Activated CD8-positive, alpha-beta memory T cell treated with anti-CD3 and anti-CD28 coated beads, Interleukin-2, amount 10 ng/mL, durations not matched to agents 7 days and 5 days (primary cell): ENCODE measurements around the gene BTRC. TPM values are rescaled to one million over a fixed set of nuclear protein-coding genes. Genes with fewer than 3 reads are reported as not detected.
A peak's percentile ranks its signal among the peaks of the same experiment; 100 is the strongest.

Source experiments
- ATAC-seq: fragments of 150-1000 bp; cut with Tn5 transposase; one replicate; pipeline ENCODE4 v1.10.0; 2021; ENCODE audit warnings: moderate library complexity
- CTCF ChIA-PET: fragments of 350-600 bp; sonication (Branson Sonifier 250); formaldehyde crosslinking; loops from one replicate; lab custom pipeline; 2021; ENCODE audit warnings: antibody characterized with exemption; lab: Charles Lee
- DNase-seq: peaks from one replicate; pipeline ENCODE4 v3.0.0-alpha.2; 2020
- H3K27ac Mint-ChIP-seq: one replicate; pipeline ENCODE4 v1.8.0; 2021; ENCODE audit warnings: mild to moderate bottlenecking, mixed read lengths
- H3K27me3 Mint-ChIP-seq: one replicate; pipeline ENCODE4 v1.8.0; 2021; ENCODE audit warnings: mixed read lengths
- H3K36me3 Mint-ChIP-seq: one replicate; pipeline ENCODE4 v1.8.0; 2021; ENCODE audit warnings: mild to moderate bottlenecking, mixed read lengths
- H3K4me1 Mint-ChIP-seq: one replicate; pipeline ENCODE4 v1.8.0; 2021; ENCODE audit warnings: mixed read lengths
- H3K4me3 Mint-ChIP-seq: one replicate; pipeline ENCODE4 v1.8.0; 2021; ENCODE audit warnings: mild to moderate bottlenecking, moderate library complexity, mixed read lengths
- H3K9me3 Mint-ChIP-seq: one replicate; pipeline ENCODE4 v1.8.0; 2022; ENCODE audit warnings: low read depth, mixed read lengths
- total RNA-seq, 2 experiments: library from RNA; stranded (reverse); gene quantifications; one replicate each; pipeline ENCODE4 v1.2.3, GENCODE V29; 2021

The BTRC gene
- total RNA-seq, 2 experiments from 2014 or later = 10.9 to 13.8 TPM

DNA sequence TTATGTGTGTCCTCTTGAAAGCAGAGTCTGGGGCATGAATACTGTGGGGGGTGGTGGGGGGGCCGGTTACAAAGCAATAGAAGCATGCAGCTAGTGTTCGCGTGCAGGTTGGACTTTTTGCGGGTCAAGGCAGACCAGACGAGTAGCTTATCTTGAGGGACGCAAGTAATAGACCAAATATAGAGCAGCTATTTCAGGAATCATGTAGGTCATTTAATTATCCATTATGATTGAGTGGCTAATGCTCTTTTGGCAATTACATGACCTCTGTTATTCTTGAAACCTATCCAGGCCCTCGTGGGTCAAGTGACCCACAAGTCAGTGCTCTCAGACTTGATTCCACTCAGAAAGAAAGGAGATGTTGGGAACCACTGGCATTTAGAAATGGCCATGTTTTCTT, 93.0 kb downstream of the BTRC start:
- no peak overlapping the region for H3K4me3 Mint-ChIP-seq
- no peaks in the 10 kb centered on the region for H3K36me3 Mint-ChIP-seq
- peaks cover 18% of the 10 kb centered on the region for H3K27me3 Mint-ChIP-seq
- peaks cover 6% of the 10 kb centered on the region for H3K4me1 Mint-ChIP-seq
- ATAC-seq = no peak
- no peaks in the 10 kb centered on the region for H3K9me3 Mint-ChIP-seq
- no peak for DNase-seq
- CTCF ChIA-PET = interaction anchor here (0.9 to 2.2 kb wide), 3 partner anchors 48 to 233 kb away, joined by 3 to 5 read pairs (median 3); no protein-coding TSS in a partner anchor
- no peak overlapping the region for H3K27ac Mint-ChIP-seq

DNA sequence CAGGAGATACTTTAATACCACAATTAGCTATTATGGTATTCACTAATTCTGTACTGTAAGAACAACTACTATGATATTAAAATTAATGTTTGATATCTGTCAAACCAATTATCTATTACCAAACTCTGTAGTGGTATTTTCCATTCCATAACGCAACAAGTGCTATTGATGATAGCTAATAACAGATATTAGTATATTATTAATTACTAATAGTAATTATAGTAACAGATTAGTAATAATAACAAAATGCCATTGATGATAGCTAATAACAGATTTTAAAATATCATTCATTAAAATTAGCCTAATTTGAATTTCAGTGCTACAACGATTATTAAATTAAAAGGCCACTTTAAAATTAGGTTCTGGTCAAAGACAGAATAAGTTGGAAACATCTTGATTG, 93.5 kb downstream of the BTRC start:
- H3K27ac Mint-ChIP-seq = no peak overlapping the region
- H3K4me3 Mint-ChIP-seq = no peak overlapping the region
- DNase-seq (no peak), ATAC-seq (no peak)
- H3K9me3 Mint-ChIP-seq = no peaks in the 10 kb centered on the region
- CTCF ChIA-PET = interaction anchor here (2.2 kb wide), 1 partner anchor 234 kb away, joined by 5 read pairs; no protein-coding TSS in a partner anchor
- no peaks in the 10 kb centered on the region for H3K36me3 Mint-ChIP-seq
- H3K27me3 Mint-ChIP-seq = peaks cover 21% of the 10 kb centered on the region
- peaks cover 6% of the 10 kb centered on the region for H3K4me1 Mint-ChIP-seq

DNA sequence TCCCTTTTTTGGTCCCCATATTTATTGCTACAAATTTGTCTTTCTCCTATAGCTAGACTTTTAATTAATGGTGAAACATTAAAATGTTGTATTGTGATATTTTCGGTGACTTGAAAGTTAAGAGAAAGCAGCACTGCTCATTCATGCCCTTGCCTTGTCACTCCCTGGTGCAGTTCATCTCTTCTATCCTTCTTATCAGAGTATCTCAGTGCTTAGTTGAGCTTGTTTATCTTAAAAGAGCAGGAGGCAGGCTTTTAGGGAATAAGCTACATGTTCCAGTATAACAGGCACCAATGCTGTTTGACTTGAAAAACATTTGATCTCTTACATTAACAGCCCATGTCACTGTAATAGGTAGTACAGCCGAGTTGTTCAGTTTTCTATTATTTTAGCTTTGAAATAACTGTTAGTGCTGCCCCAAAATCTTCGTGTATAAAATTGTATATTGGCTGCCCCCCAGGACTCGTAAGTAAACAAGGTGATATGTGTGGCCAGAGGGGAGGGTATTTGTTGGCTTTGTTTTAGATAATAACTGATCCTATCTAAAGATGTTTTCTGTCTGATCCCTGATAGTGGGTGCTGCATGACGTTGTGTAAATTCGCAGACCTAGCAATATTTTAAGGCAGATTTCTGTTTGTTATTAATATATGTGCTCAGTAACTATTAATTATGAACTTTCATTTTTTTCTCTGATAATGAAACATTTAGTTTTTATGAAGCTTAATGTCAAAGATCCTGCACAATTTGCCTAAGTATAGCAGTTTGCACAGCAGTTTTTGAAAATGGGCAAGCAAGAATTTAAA, 96.5 kb downstream of the BTRC start:
- H3K36me3 Mint-ChIP-seq = no peaks in the 10 kb centered on the region
- DNase-seq = no peak
- H3K27me3 Mint-ChIP-seq = peaks cover 30% of the 10 kb centered on the region
- H3K4me3 Mint-ChIP-seq = no peak overlapping the region
- CTCF ChIA-PET = interaction anchor here (1.2 kb wide), 1 partner anchor 17 kb away, joined by 3 read pairs; no protein-coding TSS in a partner anchor
- no peaks in the 10 kb centered on the region for H3K9me3 Mint-ChIP-seq
- ATAC-seq = no peak
- H3K4me1 Mint-ChIP-seq = peaks cover 20% of the 10 kb centered on the region
- H3K27ac Mint-ChIP-seq = no peak overlapping the region

DNA sequence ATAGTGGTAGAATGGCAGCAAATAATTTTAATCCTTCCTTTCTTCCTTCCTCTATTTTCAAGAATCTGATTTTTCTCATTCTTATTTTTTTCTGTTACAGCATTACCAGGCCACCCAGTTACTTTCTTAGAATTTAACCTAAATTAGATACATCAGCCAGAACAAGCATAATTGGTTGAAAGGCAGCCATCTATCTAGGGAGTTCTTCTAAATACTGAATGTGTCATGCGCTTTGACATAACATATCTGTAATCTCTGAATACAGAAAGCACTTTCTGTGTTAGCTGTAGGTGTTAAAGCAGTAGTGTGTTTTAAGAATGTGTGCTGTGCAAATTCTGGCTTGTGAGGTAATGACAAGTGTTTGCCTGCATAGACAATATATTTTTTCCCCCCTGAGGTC, 97.3 kb downstream of the BTRC start:
- ATAC-seq (no peak), DNase-seq (no peak)
- Mint-ChIP-seq H3K9me3 (no peaks in the 10 kb centered on the region), H3K36me3 (no peaks in the 10 kb centered on the region), H3K4me1 (peaks cover 20% of the 10 kb centered on the region), H3K4me3 (no peak overlapping the region), H3K27ac (no peak overlapping the region), H3K27me3 (peaks cover 31% of the 10 kb centered on the region)
- CTCF ChIA-PET = interaction anchor here (1.2 kb wide), 1 partner anchor 16 kb away, joined by 3 read pairs; no protein-coding TSS in a partner anchor

DNA sequence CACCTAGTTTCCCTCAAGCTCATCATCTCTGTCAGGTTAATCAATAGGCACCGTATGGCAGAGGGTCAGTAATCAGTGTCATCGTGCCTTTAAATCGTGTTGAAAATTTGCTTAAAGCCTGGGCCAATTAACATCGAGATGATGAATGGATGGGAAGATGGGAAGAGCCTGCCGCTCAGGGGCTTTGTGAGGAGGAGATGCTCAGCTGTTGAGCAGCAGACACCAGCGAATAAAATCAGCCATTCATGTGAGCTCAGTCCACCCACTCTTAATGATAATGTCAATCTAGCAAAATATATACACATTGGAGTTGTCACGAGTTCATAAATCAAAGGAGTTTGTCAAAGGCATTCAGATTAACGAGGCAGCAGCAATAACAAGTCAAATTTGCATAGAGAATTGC, 97.7 kb downstream of the BTRC start:
- CTCF ChIA-PET = interaction anchor here (0.7 kb wide), 1 partner anchor 8 kb away, joined by 3 read pairs; no protein-coding TSS in a partner anchor
- H3K27ac Mint-ChIP-seq = no peak overlapping the region
- H3K9me3 Mint-ChIP-seq = no peaks in the 10 kb centered on the region
- ATAC-seq (no peak), DNase-seq (no peak)
- no peak overlapping the region for H3K4me3 Mint-ChIP-seq
- no peaks in the 10 kb centered on the region for H3K36me3 Mint-ChIP-seq
- peaks cover 20% of the 10 kb centered on the region for H3K4me1 Mint-ChIP-seq
- peaks cover 32% of the 10 kb centered on the region for H3K27me3 Mint-ChIP-seq

DNA sequence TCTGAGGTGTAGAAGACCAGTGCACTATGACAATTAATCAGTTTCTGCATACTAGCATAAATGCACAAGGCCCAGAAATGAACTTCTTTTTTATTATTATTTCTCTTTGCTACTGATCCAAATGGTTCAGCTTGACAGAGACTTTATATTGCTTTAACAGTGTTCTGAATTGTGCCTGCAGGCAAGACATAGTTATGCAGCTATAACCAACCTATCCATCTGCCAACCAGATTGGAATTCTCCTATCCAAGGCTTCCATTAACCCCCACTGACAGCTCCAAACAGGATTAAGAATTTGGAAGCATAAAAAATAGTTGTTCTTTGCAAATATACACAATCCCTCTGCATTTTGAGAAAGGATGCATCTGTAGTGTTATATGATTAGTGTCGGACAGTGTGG, 98.2 kb downstream of the BTRC start:
- DNase-seq = no peak

DNA sequence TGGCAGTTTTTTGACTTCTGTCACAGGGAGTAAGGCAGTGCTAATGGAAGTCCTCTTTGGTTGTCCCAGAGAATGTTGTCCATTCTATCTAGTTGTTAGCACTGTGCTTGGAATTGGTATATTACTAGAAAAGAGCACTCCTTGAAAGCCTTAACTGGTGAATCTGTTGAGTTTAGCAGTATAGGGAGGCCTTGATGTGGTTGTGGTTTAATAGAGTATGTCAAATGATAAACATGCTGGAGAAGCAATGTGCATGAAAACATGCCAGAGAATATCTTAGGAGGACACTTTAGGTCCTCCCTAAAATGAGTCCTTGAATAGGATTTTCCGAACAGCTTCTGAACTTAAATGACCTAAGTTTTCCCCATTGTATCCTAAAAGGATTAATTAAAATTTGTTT, 98.6 kb downstream of the BTRC start:
- no peak for ATAC-seq
- peaks cover 32% of the 10 kb centered on the region for H3K27me3 Mint-ChIP-seq
- no peak for DNase-seq
- peaks cover 20% of the 10 kb centered on the region for H3K4me1 Mint-ChIP-seq
- H3K9me3 Mint-ChIP-seq = no peaks in the 10 kb centered on the region
- no peak overlapping the region for H3K27ac Mint-ChIP-seq
- CTCF ChIA-PET = interaction anchor here (0.8 to 2.2 kb wide), 3 partner anchors 9 to 14 kb away, joined by 3 to 11 read pairs (median 4); no protein-coding TSS in a partner anchor
- no peaks in the 10 kb centered on the region for H3K36me3 Mint-ChIP-seq
- no peak overlapping the region for H3K4me3 Mint-ChIP-seq

More for the DNA sequence above, 98.2 kb downstream of the BTRC start:
- H3K27ac Mint-ChIP-seq = no peak overlapping the region
- H3K4me3 Mint-ChIP-seq = no peak overlapping the region
- H3K4me1 Mint-ChIP-seq = peaks cover 20% of the 10 kb centered on the region
- no peak for ATAC-seq
- no peaks in the 10 kb centered on the region for H3K9me3 Mint-ChIP-seq
- H3K36me3 Mint-ChIP-seq = no peaks in the 10 kb centered on the region
- CTCF ChIA-PET = interaction anchor here (0.7 kb wide), 1 partner anchor 8 kb away, joined by 3 read pairs; no protein-coding TSS in a partner anchor
- peaks cover 32% of the 10 kb centered on the region for H3K27me3 Mint-ChIP-seq

DNA sequence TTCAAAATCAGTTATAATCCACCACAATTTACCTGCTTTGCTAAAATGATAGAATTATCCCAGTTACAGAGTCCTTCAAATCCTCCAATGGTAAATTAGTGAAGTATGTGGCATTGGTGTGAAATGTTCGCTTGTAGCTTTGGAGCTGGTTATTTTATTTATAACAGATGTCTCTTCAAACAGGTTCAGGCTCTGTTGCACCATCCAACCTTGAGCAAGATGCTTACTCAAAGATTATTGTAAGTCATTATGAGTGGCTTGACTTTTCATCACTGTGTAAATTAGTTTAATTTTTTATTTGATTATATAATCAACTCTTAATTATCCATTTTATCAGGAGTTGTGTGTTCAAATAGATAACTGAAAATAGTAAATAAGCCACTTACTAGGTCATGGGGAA, 99.4 kb downstream of the BTRC start:
- CTCF ChIA-PET = interaction anchor here (0.8 to 2.2 kb wide), 4 partner anchors 10 to 181 kb away, joined by 3 to 11 read pairs (median 4); no protein-coding TSS in a partner anchor
- H3K27me3 Mint-ChIP-seq = peaks cover 32% of the 10 kb centered on the region
- no peak for DNase-seq
- peaks cover 20% of the 10 kb centered on the region for H3K4me1 Mint-ChIP-seq
- H3K9me3 Mint-ChIP-seq = no peaks in the 10 kb centered on the region
- no peaks in the 10 kb centered on the region for H3K36me3 Mint-ChIP-seq
- no peak overlapping the region for H3K27ac Mint-ChIP-seq
- no peak for ATAC-seq
- H3K4me3 Mint-ChIP-seq = no peak overlapping the region

DNA sequence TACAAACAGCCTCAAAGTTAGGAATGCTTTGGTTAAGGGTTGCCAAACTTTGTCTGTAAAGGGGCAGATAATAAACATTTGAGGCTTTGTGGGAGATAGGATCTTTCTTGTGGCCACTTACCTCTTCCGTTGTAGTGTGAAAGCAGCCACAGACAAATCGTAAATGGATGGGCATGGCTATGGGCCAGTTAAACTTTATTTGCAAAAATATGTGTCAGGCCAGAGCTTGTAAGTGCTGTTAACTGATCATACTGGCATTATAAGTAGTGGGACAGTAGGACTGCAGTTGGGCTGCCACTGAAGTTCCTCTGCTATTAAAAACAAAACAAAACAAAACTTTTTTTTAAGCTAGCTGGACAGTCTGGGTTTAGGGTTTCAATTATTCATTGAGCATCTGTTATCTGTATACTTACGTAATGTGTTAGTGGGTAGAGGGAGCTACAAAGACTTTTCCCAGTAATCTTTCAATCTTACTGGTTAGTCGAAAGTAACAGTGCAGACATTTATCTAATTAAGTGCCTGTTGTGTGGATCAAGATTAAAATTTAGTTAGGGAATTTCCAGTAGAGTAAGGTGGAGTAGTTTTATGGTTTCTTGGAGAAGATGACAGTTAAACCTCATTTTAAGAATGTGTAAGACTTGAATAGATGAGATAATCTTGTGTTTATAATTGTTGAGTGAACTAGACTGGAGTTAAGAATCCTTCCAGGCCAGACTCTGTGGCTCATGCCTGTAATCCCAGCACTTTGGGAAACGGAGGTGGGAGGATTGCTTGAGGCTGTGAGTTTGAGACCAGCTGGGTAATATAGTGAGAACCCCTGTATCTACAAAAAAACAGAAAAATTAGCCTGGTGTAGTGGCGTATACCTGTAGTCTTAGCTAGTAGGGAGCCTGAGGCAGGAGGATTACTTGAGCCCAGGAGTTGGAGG, 100.1 kb downstream of the BTRC start:
- Mint-ChIP-seq H3K4me1 (peaks cover 20% of the 10 kb centered on the region), H3K9me3 (no peaks in the 10 kb centered on the region), H3K27ac (no peak overlapping the region), H3K27me3 (peaks cover 31% of the 10 kb centered on the region), H3K36me3 (no peaks in the 10 kb centered on the region), H3K4me3 (no peak overlapping the region)
- CTCF ChIA-PET = interaction anchor here (0.8 to 4.1 kb wide), 5 partner anchors 10 to 182 kb away, joined by 3 to 16 read pairs (median 4); no protein-coding TSS in a partner anchor
- DNase-seq = peak; percentile 48
- ATAC-seq = peak; percentile 69

DNA sequence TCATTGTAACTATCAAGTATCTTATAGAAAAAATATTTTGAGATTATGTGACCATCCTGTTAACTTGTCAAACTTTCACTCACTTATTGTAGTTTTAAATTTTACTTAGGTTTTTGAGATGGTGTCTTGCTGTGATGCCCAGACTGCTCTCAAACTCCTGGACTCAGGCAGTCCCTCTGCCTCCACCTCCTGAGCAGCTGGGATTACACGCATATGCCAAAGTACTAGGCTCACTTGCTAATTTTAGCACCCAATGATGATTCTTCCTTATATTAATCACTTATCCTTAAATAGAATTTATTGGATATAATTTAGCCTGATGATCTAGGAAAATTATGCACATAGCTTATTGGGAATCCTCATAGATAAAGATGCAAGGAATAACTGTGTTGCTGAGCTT, 104.9 kb downstream of the BTRC start:
- H3K36me3 Mint-ChIP-seq = no peaks in the 10 kb centered on the region
- CTCF ChIA-PET = interaction anchor here (0.9 kb wide), 1 partner anchor 8 kb away, joined by 3 read pairs; no protein-coding TSS in a partner anchor
- DNase-seq (no peak), ATAC-seq (no peak)
- H3K4me1 Mint-ChIP-seq = peaks cover 8% of the 10 kb centered on the region
- peaks cover 9% of the 10 kb centered on the region for H3K27me3 Mint-ChIP-seq
- H3K27ac Mint-ChIP-seq = no peak overlapping the region
- H3K4me3 Mint-ChIP-seq = no peak overlapping the region
- no peaks in the 10 kb centered on the region for H3K9me3 Mint-ChIP-seq

DNA sequence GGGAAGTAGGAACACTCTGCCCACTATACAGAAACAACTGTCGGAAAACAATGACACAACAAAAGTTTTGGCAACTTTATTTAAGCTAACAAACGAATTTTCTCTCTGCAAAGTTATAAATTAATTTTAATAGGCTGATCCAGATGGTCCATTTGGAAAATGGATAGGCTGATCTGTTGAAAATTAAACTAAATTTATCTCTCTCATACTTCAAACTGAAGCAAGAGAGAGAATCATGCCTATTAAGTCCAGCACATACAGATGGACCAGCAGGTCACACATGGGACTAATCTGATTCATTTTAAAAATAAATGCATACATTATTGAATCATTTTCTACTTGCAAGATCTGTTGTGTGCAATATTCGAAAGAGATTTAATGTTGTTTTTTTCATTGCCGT, 110.1 kb downstream of the BTRC start:
- ATAC-seq = no peak
- Mint-ChIP-seq H3K27me3 (no peaks in the 10 kb centered on the region), H3K9me3 (no peaks in the 10 kb centered on the region), H3K4me1 (peaks cover 6% of the 10 kb centered on the region), H3K27ac (no peak overlapping the region), H3K36me3 (no peaks in the 10 kb centered on the region), H3K4me3 (no peak overlapping the region)
- DNase-seq = no peak
- CTCF ChIA-PET = interaction anchor here (0.6 to 2.3 kb wide), 4 partner anchors 18 to 251 kb away, joined by 3 to 8 read pairs (median 3); no protein-coding TSS in a partner anchor

DNA sequence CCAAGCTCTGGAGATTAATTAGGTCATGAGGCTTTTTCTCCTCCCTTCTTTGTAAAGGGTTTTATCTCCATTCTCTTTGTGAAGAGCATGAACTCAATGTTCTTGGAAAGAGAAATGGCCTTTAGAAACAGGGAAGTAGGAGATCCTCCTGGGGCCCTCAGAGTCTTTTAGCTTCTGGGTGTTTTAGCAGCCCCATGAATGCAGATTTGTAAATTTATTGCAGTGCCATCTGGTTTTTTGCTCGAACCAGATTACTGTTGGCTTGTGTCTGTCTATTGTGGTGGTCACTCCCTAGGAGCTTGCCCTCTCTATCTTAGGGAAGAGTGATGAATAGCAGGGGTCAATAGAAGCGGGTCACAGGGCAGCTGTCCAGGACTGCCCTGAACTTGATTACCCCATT, 110.6 kb downstream of the BTRC start:
- Mint-ChIP-seq H3K4me3 (no peak overlapping the region), H3K27me3 (no peaks in the 10 kb centered on the region), H3K4me1 (peaks cover 6% of the 10 kb centered on the region), H3K36me3 (no peaks in the 10 kb centered on the region), H3K9me3 (no peaks in the 10 kb centered on the region), H3K27ac (no peak overlapping the region)
- CTCF ChIA-PET = interaction anchor here (1.1 to 2.8 kb wide), 5 partner anchors 13 to 251 kb away, joined by 3 to 12 read pairs (median 5); no protein-coding TSS in a partner anchor
- ATAC-seq (no peak), DNase-seq (no peak)
